Adrenal gland (tissue), 12 donors: ENCODE measurements around the gene STK39. TPM values are rescaled to one million over a fixed set of nuclear protein-coding genes. Genes with fewer than 3 reads are reported as not detected.

ENCODE experiments used
- DNase-seq, 7 donors: peaks; one replicate each; pipeline ENCODE4 v3.0.0-alpha.2; 2019 to 2020
- H3K27ac ChIP-seq, 5 donors: fragments of 200-600 bp; sonication (generic) in 4 of 5; 1 replicate in 3 of 5; 2 replicates in 2 of 5; pipeline versions ENCODE4 v1.5.1 to v1.8.0; 2016 to 2020; ENCODE audit warnings: mild to moderate bottlenecking in 1 of 5
- H3K27me3 ChIP-seq: fragments of 200-600 bp; 2 replicates; pipeline ENCODE4 v1.8.0; 2021
- H3K36me3 ChIP-seq, 2 donors: fragments of 200-600 bp; replicated peaks in 1 of 2; 1 replicate in 1 of 2; 2 replicates in 1 of 2; pipeline versions ENCODE4 v1.5.1 to v1.8.0; 2018 to 2022
- H3K4me1 ChIP-seq, 2 donors: fragments of 200-600 bp; replicated peaks in 1 of 2; 1 replicate in 1 of 2; 2 replicates in 1 of 2; pipeline versions ENCODE4 v1.5.1 to v1.8.0; 2018 to 2021
- H3K4me3 ChIP-seq, 4 donors: fragments of 200-600 bp; sonication (generic) in 3 of 4; one replicate each; pipeline ENCODE4 v1.5.1; 2016 to 2018
- H3K9me3 ChIP-seq, 3 donors: fragments of 200-600 bp; sonication (generic) in 1 of 3; replicated peaks in 1 of 3; 1 replicate in 2 of 3; 2 replicates in 1 of 3; pipeline versions ENCODE4 v1.5.1 to v1.8.0; 2016 to 2021
- POLR2A ChIP-seq, 2 donors: fragments of 450-650 bp; IDR thresholded peaks; one replicate each; pipeline ENCODE4 v1.6.1; 2017; ENCODE audit warnings: antibody characterized with exemption in 2 of 2, mild to moderate bottlenecking in 2 of 2, moderate library complexity in 1 of 2
- WGBS, 4 donors: extraction: QIAGEN DNeasy Blood & Tissue Kit in 2 of 4; methylation state at CpG; one replicate each; pipeline versions ENCODE4 v1.1.5 to v1.1.7; 2013 to 2017; 5-methylcytosine and 5-hydroxymethylcytosine counted together
- intact Hi-C, 2 donors: fragments of 100-400 bp; cut with DNase I; formaldehyde crosslinking; loops; one replicate each; pipeline versions ENCODE4 v1.14.1 to v1.15.0; 2022 to 2023
- polyA plus RNA-seq, 3 donors: library from polyadenylated mRNA; stranded (reverse); fragments of 200-250 nt in 2 of 3; fragments of 350-450 nt in 1 of 3; fragmentation: Illumina TruSeq in 1 of 3; extraction: RNeasy Lipid Tissue Mini Kit (QIAGEN cat#74804) in 1 of 3; gene quantifications; one replicate each; pipeline ENCODE4 v1.2.3, GENCODE V29; 2013 to 2014
- total RNA-seq, 9 donors: library from RNA; depleted of rRNA in 4 of 9; stranded (reverse); fragments of >200 nt in 4 of 9; fragments of 120-200 nt in 1 of 9; fragmentation: NEBNext Ultra II Directional in 1 of 9; extraction: Animal tissue kit (Norgen Biotek cat#: 25700) in 1 of 9; gene quantifications; one replicate each; pipeline versions ENCODE4 v1.1.0 to v1.2.4, GENCODE V29; 2013 to 2023
- TF ChIP-seq, protein P1 (sequence below), 6 experiments: fragments of 450-650 bp in 4 of 6; fragments of 200-600 bp in 2 of 6; sonication (generic) in 1 of 6; IDR thresholded peaks; 1 replicate in 5 of 6; 2 replicates in 1 of 6; pipeline versions ENCODE4 v1.5.1 to v1.8.0; 2016 to 2021; ENCODE audit warnings: antibody characterized with exemption in 6 of 6, mild to moderate bottlenecking in 2 of 6, moderate library complexity in 1 of 6
- donor health status: healthy with polysubstance abuse.
- donor health status: Bipolar disorder and iron deficiency.
- donor health status: DM: yes; HTN: yes; CAD: no.
- donor health status: DM: no; HTN: no; CAD: no.
- donor health status: DM: no; HTN: no; CAD: no.
- donor health status: DM: yes; HTN: yes; CAD: no.

STK39 gene
- total and polyA plus RNA-seq, 12 donors: 2.4 to 11.1 (median 5.8) TPM

GRCh38 chr2:168185583-168186274 is 61.7 kb downstream of the STK39 start:
- Histone ChIP-seq H3K4me1 (peaks cover 0 to 6% of the 10 kb centered on the region in 2 donors), H3K36me3 (no peaks in the 10 kb centered on the region), H3K9me3 (no peaks in the 10 kb centered on the region), H3K27me3 (no peaks in the 10 kb centered on the region), H3K4me3 (no peak overlapping the region), H3K27ac (no peak overlapping the region)
- DNase-seq: no peak
- TF ChIP-seq, protein P1, sequence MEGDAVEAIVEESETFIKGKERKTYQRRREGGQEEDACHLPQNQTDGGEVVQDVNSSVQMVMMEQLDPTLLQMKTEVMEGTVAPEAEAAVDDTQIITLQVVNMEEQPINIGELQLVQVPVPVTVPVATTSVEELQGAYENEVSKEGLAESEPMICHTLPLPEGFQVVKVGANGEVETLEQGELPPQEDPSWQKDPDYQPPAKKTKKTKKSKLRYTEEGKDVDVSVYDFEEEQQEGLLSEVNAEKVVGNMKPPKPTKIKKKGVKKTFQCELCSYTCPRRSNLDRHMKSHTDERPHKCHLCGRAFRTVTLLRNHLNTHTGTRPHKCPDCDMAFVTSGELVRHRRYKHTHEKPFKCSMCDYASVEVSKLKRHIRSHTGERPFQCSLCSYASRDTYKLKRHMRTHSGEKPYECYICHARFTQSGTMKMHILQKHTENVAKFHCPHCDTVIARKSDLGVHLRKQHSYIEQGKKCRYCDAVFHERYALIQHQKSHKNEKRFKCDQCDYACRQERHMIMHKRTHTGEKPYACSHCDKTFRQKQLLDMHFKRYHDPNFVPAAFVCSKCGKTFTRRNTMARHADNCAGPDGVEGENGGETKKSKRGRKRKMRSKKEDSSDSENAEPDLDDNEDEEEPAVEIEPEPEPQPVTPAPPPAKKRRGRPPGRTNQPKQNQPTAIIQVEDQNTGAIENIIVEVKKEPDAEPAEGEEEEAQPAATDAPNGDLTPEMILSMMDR (IDR thresholded peaks at IDR 0.05): no peak
- no peak for TF ChIP-seq POLR2A (IDR thresholded peaks at IDR 0.05)
- intact Hi-C loops: no loop called here

DNA sequence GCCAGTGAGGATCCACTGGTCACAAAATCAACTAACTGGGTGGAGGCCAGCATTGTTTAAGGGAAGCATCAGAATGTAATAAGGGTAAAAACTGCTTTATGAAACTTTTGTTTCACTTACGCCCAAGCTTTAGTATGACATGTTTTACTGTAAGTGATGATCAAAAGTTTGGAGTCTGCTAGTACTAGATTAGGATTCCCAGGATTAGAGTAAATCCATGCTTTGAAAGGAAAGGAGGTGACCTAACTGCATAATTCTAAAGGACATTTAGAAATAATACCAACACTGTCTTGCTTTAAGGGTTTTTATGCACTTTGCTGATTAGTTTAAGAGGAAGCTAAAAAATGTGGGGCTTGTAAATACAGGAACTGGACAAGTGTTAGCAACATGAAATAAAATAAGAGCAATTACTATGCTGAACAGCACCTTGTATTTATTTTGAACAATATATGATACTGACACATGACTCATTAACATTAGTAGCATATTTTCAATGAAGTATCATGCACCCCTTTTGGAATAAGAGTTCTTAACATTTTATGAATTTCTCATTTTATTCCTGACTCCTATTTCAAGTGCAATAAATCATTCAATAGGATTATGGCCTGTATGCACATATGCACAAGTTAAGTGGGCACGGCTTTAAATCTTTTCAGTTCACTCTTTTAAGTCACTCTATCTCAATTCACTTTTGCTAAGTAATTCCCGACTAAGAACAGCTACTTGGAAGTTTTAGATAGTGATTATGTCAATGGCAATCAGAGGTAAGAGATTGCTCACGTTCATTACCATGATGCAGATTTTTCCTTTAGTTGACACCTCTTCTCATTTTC is 62.5 kb downstream of the STK39 start:
- TF ChIP-seq POLR2A (IDR thresholded peaks at IDR 0.05): no peak
- TF ChIP-seq, protein P1 (IDR thresholded peaks at IDR 0.05): no peak
- H3K9me3 ChIP-seq: no peaks in the 10 kb centered on the region
- peaks cover 0 to 6% of the 10 kb centered on the region in 2 donors for H3K4me1 ChIP-seq
- H3K36me3 ChIP-seq: no peaks in the 10 kb centered on the region
- WGBS, 4 donors: 88 to 94% (median 90%) methylated on average over 4 of the region's 4 CpGs
- intact Hi-C loops: no loop called here
- H3K4me3 ChIP-seq: no peak overlapping the region
- DNase-seq: no peak
- no peaks in the 10 kb centered on the region for H3K27me3 ChIP-seq
- no peak overlapping the region for H3K27ac ChIP-seq

GRCh38 chr2:168183308-168183997 is 63.9 kb downstream of the STK39 start:
- H3K27ac ChIP-seq: no peak overlapping the region
- H3K9me3 ChIP-seq: no peaks in the 10 kb centered on the region
- H3K27me3 ChIP-seq: no peaks in the 10 kb centered on the region
- no peak overlapping the region for H3K4me3 ChIP-seq
- no peak for DNase-seq
- TF ChIP-seq POLR2A (IDR thresholded peaks at IDR 0.05): no peak
- TF ChIP-seq, protein P1 (IDR thresholded peaks at IDR 0.05): no peak
- intact Hi-C loops: no loop called here
- H3K4me1 ChIP-seq: peaks cover 0 to 6% of the 10 kb centered on the region in 2 donors
- H3K36me3 ChIP-seq: no peaks in the 10 kb centered on the region
- WGBS, 4 donors: 77 to 92% (median 84%) methylated on average over 4 of the region's 4 CpGs
